ENCODE data around the gene SPATA31C1. TPM values are rescaled to one million over a fixed set of nuclear protein-coding genes. Genes with fewer than 3 reads are reported as not detected.
"Not testable (repeated sequence)": the region's sequence is repeated elsewhere in the genome, so short reads cannot be mapped to it uniquely, and the experiment has no call there.

Gene SPATA31C1
- polyA plus RNA-seq (2014; cell fraction: cytosol; rRNA removed): not detected in 2 replicates
- polyA plus RNA-seq (2014; cell fraction: nucleus; rRNA removed): 0.05 TPM in 1 of 2 replicates, not detected in the other

GRCh38 chr9:87917662-87918061 lies at the start of gene SPATA31C1:
Gene SPATA31C1 (plus strand): TSS chr9:87917962.
- DNase-seq (ENCODE audit: low spot score): not testable (repeated sequence)

- DNase-seq (ENCODE audit: low spot score): no peak
Observed at GRCh38 chr9:87868175-87868574, 49.6 kb upstream of the SPATA31C1 start.

GRCh38 chr9:87868635-87869034 lies 49.1 kb upstream of the SPATA31C1 start:
- DNase-seq (ENCODE audit: low spot score): no peak

- DNase-seq (ENCODE audit: low spot score): no peak
Observed at GRCh38 chr9:87869082-87869481, 48.7 kb upstream of the SPATA31C1 start.

- no peak for DNase-seq (ENCODE audit: low spot score)
Observed at GRCh38 chr9:87871425-87872078, 46.2 kb upstream of the SPATA31C1 start.

- no peak for DNase-seq (ENCODE audit: low spot score)
Observed at GRCh38 chr9:87872079-87872624, 45.6 kb upstream of the SPATA31C1 start.

GRCh38 chr9:87873607-87874303 lies 44.0 kb upstream of the SPATA31C1 start:
- DNase-seq (ENCODE audit: low spot score): no peak

- DNase-seq (ENCODE audit: low spot score): no peak
Observed at GRCh38 chr9:87874304-87874623, 43.5 kb upstream of the SPATA31C1 start.

- DNase-seq (ENCODE audit: low spot score): no peak
Observed at GRCh38 chr9:87875060-87875459, 42.7 kb upstream of the SPATA31C1 start.

GRCh38 chr9:87875831-87876545 lies 41.8 kb upstream of the SPATA31C1 start:
- no peak for DNase-seq (ENCODE audit: low spot score)

GRCh38 chr9:87876708-87877107 lies 41.1 kb upstream of the SPATA31C1 start:
- DNase-seq (ENCODE audit: low spot score): no peak

- DNase-seq (ENCODE audit: low spot score): no peak
Observed at GRCh38 chr9:87878989-87879511, 38.7 kb upstream of the SPATA31C1 start.

GRCh38 chr9:87880116-87880515 lies 37.6 kb upstream of the SPATA31C1 start:
- DNase-seq (ENCODE audit: low spot score): no peak

- no peak for DNase-seq (ENCODE audit: low spot score)
Observed at GRCh38 chr9:87880683-87881082, 37.1 kb upstream of the SPATA31C1 start.

- DNase-seq (ENCODE audit: low spot score): no peak
Observed at GRCh38 chr9:87882627-87883026, 35.1 kb upstream of the SPATA31C1 start, which contains the start of gene SPATA31E1. Gene SPATA31E1 (plus strand): TSS chr9:87882877. CDS start chr9:87882892, 15 bp downstream.

GRCh38 chr9:87883274-87883673 lies 34.5 kb upstream of the SPATA31C1 start:
- no peak for DNase-seq (ENCODE audit: low spot score)

- DNase-seq (ENCODE audit: low spot score): no peak
Observed at GRCh38 chr9:87883990-87884389, 33.8 kb upstream of the SPATA31C1 start.

- DNase-seq (ENCODE audit: low spot score): no peak
Observed at GRCh38 chr9:87884578-87885459, 32.9 kb upstream of the SPATA31C1 start.

- DNase-seq (ENCODE audit: low spot score): no peak
Observed at GRCh38 chr9:87885484-87886189, 32.1 kb upstream of the SPATA31C1 start.

All from SK-N-DZ (cell line).